HG02571 (cell line): ENCODE measurements around the gene COL27A1.
"Not testable (repeated sequence)": the region's sequence is repeated elsewhere in the genome, so short reads cannot be mapped to it uniquely, and the experiment has no call there.

Experiments used
- ATAC-seq: cut with Tn5 transposase; IDR thresholded peaks from one replicate; pipeline ENCODE4 v1.9.1; 2021; ENCODE audit warnings: mild to moderate bottlenecking, moderate library complexity; ENCODE audit not compliant: unreplicated experiment

The COL27A1 gene

GRCh38 chr9:114314881-114315722, 159.8 kb downstream of the COL27A1 start:
- no peak for ATAC-seq

- ATAC-seq: no peak
These were observed 160.5 kb downstream of the COL27A1 start for GRCh38 chr9:114315723-114316363.

- ATAC-seq: no peak
These were observed 161.4 kb downstream of the COL27A1 start for GRCh38 chr9:114316605-114317230.

- ATAC-seq: no peak
These were observed 162.5 kb downstream of the COL27A1 start for GRCh38 chr9:114317665-114318357.

- no peak for ATAC-seq
These were observed 163.1 kb downstream of the COL27A1 start for GRCh38 chr9:114318416-114318815.

GRCh38 chr9:114319147-114319546, 163.8 kb downstream of the COL27A1 start:
- ATAC-seq: no peak

GRCh38 chr9:114320710-114321109, 165.4 kb downstream of the COL27A1 start:
- not testable (repeated sequence) for ATAC-seq

GRCh38 chr9:114321759-114322158, 166.4 kb downstream of the COL27A1 start:
- ATAC-seq: no peak

- ATAC-seq: not testable (repeated sequence)
These were observed 167.0 kb downstream of the COL27A1 start for GRCh38 chr9:114322160-114322818.

GRCh38 chr9:114322831-114323531, 167.6 kb downstream of the COL27A1 start, which contains the start of gene ORM1:
TSS of gene ORM1 (plus strand) at chr9:114323098. CDS start at chr9:114323134, 36 bp downstream.
- ATAC-seq: not testable (repeated sequence)

- not testable (repeated sequence) for ATAC-seq
These were observed 168.5 kb downstream of the COL27A1 start for GRCh38 chr9:114323849-114324248.

GRCh38 chr9:114324492-114324891, 169.2 kb downstream of the COL27A1 start:
- no peak for ATAC-seq

- not testable (repeated sequence) for ATAC-seq
These were observed 169.6 kb downstream of the COL27A1 start for GRCh38 chr9:114324965-114325364.

- not testable (repeated sequence) for ATAC-seq
These were observed 170.4 kb downstream of the COL27A1 start for GRCh38 chr9:114325684-114326254.

GRCh38 chr9:114327749-114328148, 172.4 kb downstream of the COL27A1 start:
- ATAC-seq: no peak

GRCh38 chr9:114328357-114328820, 173.1 kb downstream of the COL27A1 start:
- not testable (repeated sequence) for ATAC-seq

GRCh38 chr9:114328937-114329624, 173.7 kb downstream of the COL27A1 start:
- ATAC-seq: not testable (repeated sequence)

- not testable (repeated sequence) for ATAC-seq
These were observed 174.3 kb downstream of the COL27A1 start, which contains the start of gene ORM2 for GRCh38 chr9:114329625-114330022. TSS of gene ORM2 (plus strand) at chr9:114329869. CDS start at chr9:114329905, 36 bp downstream.

- ATAC-seq: no peak
These were observed 175.3 kb downstream of the COL27A1 start for GRCh38 chr9:114330636-114331035.
